ENCODE measurements around the gene DSG3.

GRCh38 chr18:31511098-31511497 lies 63.6 kb downstream of the DSG3 start:
- TF ChIP-seq, protein P1, sequence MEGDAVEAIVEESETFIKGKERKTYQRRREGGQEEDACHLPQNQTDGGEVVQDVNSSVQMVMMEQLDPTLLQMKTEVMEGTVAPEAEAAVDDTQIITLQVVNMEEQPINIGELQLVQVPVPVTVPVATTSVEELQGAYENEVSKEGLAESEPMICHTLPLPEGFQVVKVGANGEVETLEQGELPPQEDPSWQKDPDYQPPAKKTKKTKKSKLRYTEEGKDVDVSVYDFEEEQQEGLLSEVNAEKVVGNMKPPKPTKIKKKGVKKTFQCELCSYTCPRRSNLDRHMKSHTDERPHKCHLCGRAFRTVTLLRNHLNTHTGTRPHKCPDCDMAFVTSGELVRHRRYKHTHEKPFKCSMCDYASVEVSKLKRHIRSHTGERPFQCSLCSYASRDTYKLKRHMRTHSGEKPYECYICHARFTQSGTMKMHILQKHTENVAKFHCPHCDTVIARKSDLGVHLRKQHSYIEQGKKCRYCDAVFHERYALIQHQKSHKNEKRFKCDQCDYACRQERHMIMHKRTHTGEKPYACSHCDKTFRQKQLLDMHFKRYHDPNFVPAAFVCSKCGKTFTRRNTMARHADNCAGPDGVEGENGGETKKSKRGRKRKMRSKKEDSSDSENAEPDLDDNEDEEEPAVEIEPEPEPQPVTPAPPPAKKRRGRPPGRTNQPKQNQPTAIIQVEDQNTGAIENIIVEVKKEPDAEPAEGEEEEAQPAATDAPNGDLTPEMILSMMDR (IDR thresholded peaks at IDR 0.05) = peak in 4 of 12 donors; percentile 5 to 30 (median 16)
- TF ChIP-seq POLR2A (IDR thresholded peaks at IDR 0.05) = no peak
